Gastroesophageal sphincter (tissue), 3 donors: ENCODE data around the gene LONP1.

Experiments
- CTCF ChIP-seq, 4 experiments: fragments of 200-600 bp in 2 of 4; fragments of 450-650 bp in 2 of 4; sonication (generic) in 1 of 4; IDR thresholded peaks; one replicate each; pipeline ENCODE4 v1.5.1; 2017 to 2019; ENCODE audit warnings: antibody characterized with exemption in 4 of 4, mild to moderate bottlenecking in 2 of 4, moderate library complexity in 2 of 4
- EP300 ChIP-seq: sonication (generic); formaldehyde crosslinking; IDR thresholded peaks from one replicate; pipeline ENCODE4 v1.6.1; 2017; ENCODE audit warnings: antibody characterized with exemption, mild to moderate bottlenecking
- POLR2A ChIP-seq, 2 donors: fragments of 450-650 bp; IDR thresholded peaks; one replicate each; pipeline ENCODE4 v1.6.1; 2017; ENCODE audit warnings: antibody characterized with exemption in 2 of 2, mild to moderate bottlenecking in 2 of 2, moderate library complexity in 1 of 2
- POLR2AphosphoS5 ChIP-seq: sonication (generic); formaldehyde crosslinking; IDR thresholded peaks from one replicate; pipeline ENCODE4 v1.6.1; 2017; ENCODE audit warnings: antibody characterized with exemption

GRCh38 chr19:5686326-5686646 is 33.7 kb downstream of the LONP1 start:
- no peak for TF ChIP-seq CTCF (IDR thresholded peaks at IDR 0.05)
- no peak for TF ChIP-seq POLR2AphosphoS5
- no peak for TF ChIP-seq EP300
- no peak for TF ChIP-seq POLR2A (IDR thresholded peaks at IDR 0.05)
